Upper lobe of left lung (tissue), 6 donors: ENCODE data around the gene ITSN2. TPM values are rescaled to one million over a fixed set of nuclear protein-coding genes. Genes with fewer than 3 reads are reported as not detected.

Experiments used
- ATAC-seq, 2 donors: fragments of 200-7000 bp; cut with Tn5 transposase; one replicate each; pipeline ENCODE4 v1.9.1; 2022; ENCODE audit warnings: mild to moderate bottlenecking in 2 of 2, moderate library complexity in 2 of 2; ENCODE audit not compliant: low FRiP score in 2 of 2
- DNase-seq, 2 donors: peaks; one replicate each; pipeline ENCODE4 v3.0.0-alpha.2; 2019 to 2020
- H3K27ac ChIP-seq, 4 donors: fragments of 200-600 bp; sonication (generic); one replicate each; pipeline ENCODE4 v1.5.1; 2016 to 2019
- H3K27me3 ChIP-seq, 4 donors: fragments of 200-600 bp; sonication (generic); one replicate each; pipeline ENCODE4 v1.5.1; 2017 to 2019
- H3K36me3 ChIP-seq, 4 donors: fragments of 200-600 bp; sonication (generic); one replicate each; pipeline ENCODE4 v1.5.1; 2016 to 2019
- H3K4me1 ChIP-seq, 4 donors: fragments of 200-600 bp; sonication (generic); one replicate each; pipeline ENCODE4 v1.5.1; 2018 to 2019
- H3K4me3 ChIP-seq, 4 donors: fragments of 200-600 bp; sonication (generic); one replicate each; pipeline ENCODE4 v1.5.1; 2017 to 2019; ENCODE audit warnings: mild to moderate bottlenecking in 2 of 4, moderate library complexity in 1 of 4
- H3K9me3 ChIP-seq, 4 donors: fragments of 200-600 bp; sonication (generic); one replicate each; pipeline ENCODE4 v1.5.1; 2018 to 2019
- EP300 ChIP-seq, 4 donors: sonication (generic); formaldehyde crosslinking; IDR thresholded peaks; one replicate each; pipeline ENCODE4 v1.5.1; 2017; ENCODE audit warnings: antibody characterized with exemption in 4 of 4, control low read depth in 2 of 4
- POLR2A ChIP-seq, 4 donors: fragments of 450-650 bp; IDR thresholded peaks; one replicate each; pipeline ENCODE4 v1.5.1; 2016 to 2017; ENCODE audit warnings: antibody characterized with exemption in 4 of 4, mild to moderate bottlenecking in 2 of 4
- POLR2AphosphoS5 ChIP-seq, 2 donors: sonication (generic); formaldehyde crosslinking; IDR thresholded peaks; one replicate each; pipeline ENCODE4 v1.5.1; 2017; ENCODE audit warnings: antibody characterized with exemption in 2 of 2
- WGBS, 2 donors: methylation state at CpG; one replicate each; pipeline ENCODE4 v1.1.5; 2017 to 2018; 5-methylcytosine and 5-hydroxymethylcytosine counted together
- total RNA-seq, 6 donors: library from RNA; depleted of rRNA in 4 of 6; stranded (reverse); fragments of >200 nt in 4 of 6; gene quantifications; one replicate each; pipeline versions ENCODE4 v1.1.0 to v1.2.1, GENCODE V29; 2016 to 2021
- TF ChIP-seq, protein P1 (sequence below), 6 experiments: fragments of 450-650 bp in 4 of 6; fragments of 200-600 bp in 2 of 6; sonication (generic) in 2 of 6; IDR thresholded peaks; one replicate each; pipeline ENCODE4 v1.5.1; 2016 to 2019; ENCODE audit warnings: antibody characterized with exemption in 6 of 6
- donor health status: DM: no; HTN: no; CAD: no; lungs with moderate emphysema.
- donor health status: DM: no; HTN: yes; CAD: no; lungs with severe emphysema.

The ITSN2 gene
- total RNA-seq, 6 donors from 2014 or later, result 73.4 to 119 (median 91.3) TPM

GRCh38 chr2:24164416-24164973, 195.8 kb downstream of the ITSN2 start:
- peaks cover 0 to 4% (median 0%) of the 10 kb centered on the region in 4 donors for H3K4me1 ChIP-seq
- DNase-seq, result peak; percentile 63 to 68
- WGBS, 2 donors, result 48 to 56% methylated on average over 7 to 8 of the region's 8 CpGs
- H3K4me3 ChIP-seq, result no peak overlapping the region
- no peaks in the 10 kb centered on the region for H3K9me3 ChIP-seq
- TF ChIP-seq, protein P1, sequence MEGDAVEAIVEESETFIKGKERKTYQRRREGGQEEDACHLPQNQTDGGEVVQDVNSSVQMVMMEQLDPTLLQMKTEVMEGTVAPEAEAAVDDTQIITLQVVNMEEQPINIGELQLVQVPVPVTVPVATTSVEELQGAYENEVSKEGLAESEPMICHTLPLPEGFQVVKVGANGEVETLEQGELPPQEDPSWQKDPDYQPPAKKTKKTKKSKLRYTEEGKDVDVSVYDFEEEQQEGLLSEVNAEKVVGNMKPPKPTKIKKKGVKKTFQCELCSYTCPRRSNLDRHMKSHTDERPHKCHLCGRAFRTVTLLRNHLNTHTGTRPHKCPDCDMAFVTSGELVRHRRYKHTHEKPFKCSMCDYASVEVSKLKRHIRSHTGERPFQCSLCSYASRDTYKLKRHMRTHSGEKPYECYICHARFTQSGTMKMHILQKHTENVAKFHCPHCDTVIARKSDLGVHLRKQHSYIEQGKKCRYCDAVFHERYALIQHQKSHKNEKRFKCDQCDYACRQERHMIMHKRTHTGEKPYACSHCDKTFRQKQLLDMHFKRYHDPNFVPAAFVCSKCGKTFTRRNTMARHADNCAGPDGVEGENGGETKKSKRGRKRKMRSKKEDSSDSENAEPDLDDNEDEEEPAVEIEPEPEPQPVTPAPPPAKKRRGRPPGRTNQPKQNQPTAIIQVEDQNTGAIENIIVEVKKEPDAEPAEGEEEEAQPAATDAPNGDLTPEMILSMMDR (IDR thresholded peaks at IDR 0.05), result peak in 5 of 6 experiments; percentile 22 to 94 (median 68)
- TF ChIP-seq POLR2AphosphoS5 (IDR thresholded peaks at IDR 0.05), result no peak
- peak; percentile 63 for ATAC-seq
- H3K36me3 ChIP-seq, result peaks cover 0 to 1% (median 0%) of the 10 kb centered on the region in 4 donors
- no peak overlapping the region for H3K27ac ChIP-seq
- no peaks in the 10 kb centered on the region for H3K27me3 ChIP-seq

GRCh38 chr2:24163601-24164000, 196.7 kb downstream of the ITSN2 start:
- no peak for DNase-seq
- 72 to 88% methylated on average over 2 of the region's 2 CpGs for WGBS, 2 donors
- no peaks in the 10 kb centered on the region for H3K27me3 ChIP-seq
- H3K36me3 ChIP-seq, result peaks cover 0 to 4% (median 0%) of the 10 kb centered on the region in 4 donors
- H3K9me3 ChIP-seq, result no peaks in the 10 kb centered on the region
- H3K4me1 ChIP-seq, result peaks cover 0 to 4% (median 0%) of the 10 kb centered on the region in 4 donors
- TF ChIP-seq POLR2AphosphoS5 (IDR thresholded peaks at IDR 0.05) (no peak), POLR2A (IDR thresholded peaks at IDR 0.05) (no peak), EP300 (IDR thresholded peaks at IDR 0.05) (no peak)
- TF ChIP-seq, protein P1 (IDR thresholded peaks at IDR 0.05), result no peak
- no peak overlapping the region for H3K27ac ChIP-seq
- no peak overlapping the region for H3K4me3 ChIP-seq
- no peak for ATAC-seq

- TF ChIP-seq POLR2AphosphoS5 (IDR thresholded peaks at IDR 0.05) (no peak), EP300 (IDR thresholded peaks at IDR 0.05) (no peak), POLR2A (IDR thresholded peaks at IDR 0.05) (no peak)
- TF ChIP-seq, protein P1 (IDR thresholded peaks at IDR 0.05), result no peak
- no peaks in the 10 kb centered on the region for H3K27me3 ChIP-seq
- H3K9me3 ChIP-seq, result no peaks in the 10 kb centered on the region
- H3K4me3 ChIP-seq, result no peak overlapping the region
- DNase-seq, result no peak
- peaks cover 0 to 4% (median 0%) of the 10 kb centered on the region in 4 donors for H3K4me1 ChIP-seq
- H3K27ac ChIP-seq, result no peak overlapping the region
- 44 to 55% methylated on average over 3 of the region's 3 CpGs for WGBS, 2 donors
- ATAC-seq, result no peak
- peaks cover 0 to 4% (median 0%) of the 10 kb centered on the region in 4 donors for H3K36me3 ChIP-seq
Observed at GRCh38 chr2:24163186-24163585, 197.2 kb downstream of the ITSN2 start.

DNA sequence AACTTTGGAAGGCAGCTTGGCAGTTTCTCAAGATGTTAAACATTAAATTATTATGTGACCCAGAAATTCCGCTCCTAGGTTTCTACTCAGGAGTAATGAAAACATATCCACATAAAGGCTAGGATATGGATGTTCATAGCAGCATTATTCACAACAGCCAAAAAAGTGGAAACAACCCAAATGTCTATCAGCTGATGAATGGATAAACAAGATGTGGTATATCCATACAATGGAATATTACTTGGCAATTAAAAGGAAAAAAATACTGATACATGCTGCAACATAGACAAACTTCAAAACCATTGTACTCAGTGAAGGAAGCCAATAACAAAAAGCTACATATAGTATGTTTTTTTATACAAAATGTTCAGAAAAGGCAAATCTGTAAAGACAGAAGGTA, 197.8 kb downstream of the ITSN2 start:
- Histone ChIP-seq H3K27me3 (no peaks in the 10 kb centered on the region), H3K4me3 (no peak overlapping the region), H3K9me3 (no peaks in the 10 kb centered on the region), H3K36me3 (peaks cover 0 to 4% (median 0%) of the 10 kb centered on the region in 4 donors), H3K27ac (no peak overlapping the region), H3K4me1 (peaks cover 0 to 4% (median 0%) of the 10 kb centered on the region in 4 donors)
- no peak for ATAC-seq
- DNase-seq, result no peak
- WGBS, 2 donors, result 100% methylated on average over 1 of the region's 1 CpG
- TF ChIP-seq POLR2A (IDR thresholded peaks at IDR 0.05) (no peak), EP300 (IDR thresholded peaks at IDR 0.05) (no peak), POLR2AphosphoS5 (IDR thresholded peaks at IDR 0.05) (no peak)
- TF ChIP-seq, protein P1 (IDR thresholded peaks at IDR 0.05), result no peak

DNA sequence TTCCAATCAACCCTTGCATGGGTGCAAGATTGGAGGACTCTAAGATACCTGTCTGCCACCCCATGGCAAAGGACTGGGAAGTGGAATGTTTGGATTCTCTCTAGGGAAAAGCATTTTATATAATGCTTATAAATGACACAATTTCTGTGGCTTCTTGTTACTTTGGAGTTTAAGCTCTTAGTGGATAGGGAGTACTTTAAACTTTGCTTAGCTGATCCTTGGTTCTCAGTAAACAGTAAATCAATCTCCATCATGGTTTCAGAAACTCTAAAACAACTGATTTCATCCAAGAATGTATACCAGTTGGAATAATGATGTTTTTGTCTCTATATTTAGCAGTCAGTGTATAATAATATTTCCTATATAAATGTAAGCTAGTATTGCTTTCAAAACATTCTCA, 199.6 kb downstream of the ITSN2 start:
- no peaks in the 10 kb centered on the region for H3K9me3 ChIP-seq
- ATAC-seq (no peak), DNase-seq (no peak)
- no peak overlapping the region for H3K27ac ChIP-seq
- peaks cover 0 to 4% (median 0%) of the 10 kb centered on the region in 4 donors for H3K4me1 ChIP-seq
- no peak for TF ChIP-seq POLR2A (IDR thresholded peaks at IDR 0.05)
- TF ChIP-seq POLR2AphosphoS5 (IDR thresholded peaks at IDR 0.05), result no peak
- TF ChIP-seq, protein P1 (IDR thresholded peaks at IDR 0.05), result no peak
- TF ChIP-seq EP300 (IDR thresholded peaks at IDR 0.05), result no peak
- peaks cover 0 to 4% (median 0%) of the 10 kb centered on the region in 4 donors for H3K36me3 ChIP-seq
- no peak overlapping the region for H3K4me3 ChIP-seq
- no peaks in the 10 kb centered on the region for H3K27me3 ChIP-seq
